ENCODE results near the gene CCKAR. TPM values are rescaled to one million over a fixed set of nuclear protein-coding genes. Genes with fewer than 3 reads are reported as not detected.

CCKAR gene
- total and polyA plus RNA-seq, 2 experiments from 2014 or later = not detected

- TF ChIP-seq ZNF462 (CRISPR knock-in tag; IDR thresholded peaks at IDR 0.05) (no peak), POLR2AphosphoS5 (IDR thresholded peaks at IDR 0.05; ENCODE audit: low read depth) (no peak), ZNF114 (CRISPR knock-in tag; IDR thresholded peaks at IDR 0.05) (no peak), CTCF (conservative IDR thresholded peaks at IDR 0.05; ENCODE audit: low read depth in 2 of 2) (no peak), NANOG (IDR thresholded peaks at IDR 0.05; ENCODE audit: borderline replicate concordance) (no peak), ZNF331 (CRISPR knock-in tag; IDR thresholded peaks at IDR 0.05; ENCODE audit: low read depth) (no peak)
Measured at GRCh38 chr4:26503844-26504243, 13.6 kb upstream of the CCKAR start (continued).

GRCh38 chr4:26503427-26503826 is 13.1 kb upstream of the CCKAR start:
- no peak for ATAC-seq
- TF ChIP-seq STAT1 (IDR thresholded peaks at IDR 0.05; ENCODE audit: unreplicated experiment) (no peak), CREB1 (CRISPR knock-in tag; IDR thresholded peaks at IDR 0.05; ENCODE audit: low read depth) (no peak), ETS1 (IDR thresholded peaks at IDR 0.05) (no peak), EZH2 (IDR thresholded peaks at IDR 0.05; ENCODE audit: low read depth, unreplicated experiment) (no peak), ZNF114 (CRISPR knock-in tag; IDR thresholded peaks at IDR 0.05) (no peak), CTCF (conservative IDR thresholded peaks at IDR 0.05; ENCODE audit: low read depth in 2 of 2) (no peak)

More at GRCh38 chr4:26503427-26503826, 13.1 kb upstream of the CCKAR start:
- Histone ChIP-seq H3K4me3 (no peak overlapping the region), H3F3A (replicated peaks; ENCODE audit: low read depth) (no peaks in the 10 kb centered on the region), H3K27me3 (ENCODE audit: insufficient read depth) (no peaks in the 10 kb centered on the region), H3K4me2 (no peak overlapping the region), H3K27ac (ENCODE audit: low read depth) (no peak overlapping the region), H3K79me2 (replicated peaks; ENCODE audit: insufficient read depth) (no peaks in the 10 kb centered on the region), H3K36me3 (ENCODE audit: insufficient read depth) (no peaks in the 10 kb centered on the region), H4K20me1 (replicated peaks; ENCODE audit: insufficient read depth) (no peaks in the 10 kb centered on the region), H3K9me2 (ENCODE audit: insufficient read depth) (peaks cover 13% of the 10 kb centered on the region; the same call in 1 of the 2 replicates), H3K4me1 (ENCODE audit: insufficient read depth) (no peaks in the 10 kb centered on the region), H2AFZ (no peak overlapping the region; the same call in none of the 2 replicates)
- Mint-ChIP-seq H3K27ac (no peak overlapping the region), H3K36me3 (ENCODE audit: low read depth) (no peaks in the 10 kb centered on the region), H3K9me3 (peaks cover 9% of the 10 kb centered on the region), H3K27me3 (ENCODE audit: insufficient read depth, low read depth, poor library complexity) (peaks cover 12% of the 10 kb centered on the region), H3K4me3 (no peak overlapping the region), H3K4me1 (no peaks in the 10 kb centered on the region)
- DNase-seq (ENCODE audit: low spot score) = no peak
